ENCODE measurements around the gene CALML3.

DNA sequence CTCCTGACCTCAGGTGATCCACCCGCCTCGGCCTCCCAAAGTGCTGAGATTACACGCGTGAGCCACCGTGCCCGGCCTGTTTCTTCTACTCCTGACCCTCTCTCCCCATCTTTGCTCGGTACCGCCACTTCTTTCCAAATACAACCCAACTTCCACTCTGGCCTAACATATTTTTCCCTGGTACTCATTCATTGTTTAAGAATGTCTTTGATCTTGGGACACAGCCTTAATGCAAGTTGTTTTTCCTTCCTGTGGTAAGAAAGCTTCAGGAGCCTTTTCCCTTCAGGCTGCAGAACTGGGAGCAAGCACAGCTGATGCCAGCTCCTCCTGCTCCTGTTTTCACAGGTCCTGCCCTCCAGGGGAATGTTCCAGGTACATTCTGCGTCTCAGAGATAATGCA is 13.7 kb downstream of the CALML3 start:
- TF ChIP-seq, protein P1, sequence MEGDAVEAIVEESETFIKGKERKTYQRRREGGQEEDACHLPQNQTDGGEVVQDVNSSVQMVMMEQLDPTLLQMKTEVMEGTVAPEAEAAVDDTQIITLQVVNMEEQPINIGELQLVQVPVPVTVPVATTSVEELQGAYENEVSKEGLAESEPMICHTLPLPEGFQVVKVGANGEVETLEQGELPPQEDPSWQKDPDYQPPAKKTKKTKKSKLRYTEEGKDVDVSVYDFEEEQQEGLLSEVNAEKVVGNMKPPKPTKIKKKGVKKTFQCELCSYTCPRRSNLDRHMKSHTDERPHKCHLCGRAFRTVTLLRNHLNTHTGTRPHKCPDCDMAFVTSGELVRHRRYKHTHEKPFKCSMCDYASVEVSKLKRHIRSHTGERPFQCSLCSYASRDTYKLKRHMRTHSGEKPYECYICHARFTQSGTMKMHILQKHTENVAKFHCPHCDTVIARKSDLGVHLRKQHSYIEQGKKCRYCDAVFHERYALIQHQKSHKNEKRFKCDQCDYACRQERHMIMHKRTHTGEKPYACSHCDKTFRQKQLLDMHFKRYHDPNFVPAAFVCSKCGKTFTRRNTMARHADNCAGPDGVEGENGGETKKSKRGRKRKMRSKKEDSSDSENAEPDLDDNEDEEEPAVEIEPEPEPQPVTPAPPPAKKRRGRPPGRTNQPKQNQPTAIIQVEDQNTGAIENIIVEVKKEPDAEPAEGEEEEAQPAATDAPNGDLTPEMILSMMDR (conservative IDR thresholded peaks at IDR 0.05), result no peak
- TF ChIP-seq ZFX (IDR thresholded peaks at IDR 0.05), result no peak
